Endothelial cell (in vitro differentiated cells): ENCODE data around the gene CCDC194. TPM values are rescaled to one million over a fixed set of nuclear protein-coding genes. Genes with fewer than 3 reads are reported as not detected.

Experiments used
- DNase-seq: peaks from one replicate; pipeline ENCODE4 v3.0.0; 2021; ENCODE audit warnings: low spot score
- H3K27ac Mint-ChIP-seq: one replicate; pipeline ENCODE4 v1.8.0; 2021; ENCODE audit warnings: mixed read lengths, inconsistent platforms; ENCODE audit not compliant: unreplicated experiment
- H3K27me3 Mint-ChIP-seq: one replicate; pipeline ENCODE4 v1.8.0; 2021; ENCODE audit warnings: mild to moderate bottlenecking, moderate library complexity, mixed read lengths, inconsistent platforms; ENCODE audit not compliant: unreplicated experiment
- H3K36me3 Mint-ChIP-seq: one replicate; pipeline ENCODE4 v1.8.0; 2021; ENCODE audit warnings: mild to moderate bottlenecking, low read depth, mixed read lengths, inconsistent platforms; ENCODE audit not compliant: unreplicated experiment
- H3K4me1 Mint-ChIP-seq: one replicate; pipeline ENCODE4 v1.8.0; 2021; ENCODE audit warnings: mild to moderate bottlenecking, mixed read lengths, inconsistent platforms; ENCODE audit not compliant: unreplicated experiment
- H3K4me3 Mint-ChIP-seq: one replicate; pipeline ENCODE4 v1.8.0; 2021; ENCODE audit warnings: mild to moderate bottlenecking, mixed read lengths, inconsistent platforms; ENCODE audit not compliant: unreplicated experiment
- H3K9me3 Mint-ChIP-seq: one replicate; pipeline ENCODE4 v1.8.0; 2021; ENCODE audit warnings: mixed read lengths, inconsistent platforms; ENCODE audit not compliant: unreplicated experiment
- CTCF ChIP-seq: fragments of 200-600 bp; sonication (generic); IDR thresholded peaks from one replicate; pipeline ENCODE4 v1.5.0; 2021; ENCODE audit warnings: antibody characterized with exemption; ENCODE audit not compliant: unreplicated experiment
- total RNA-seq: library from RNA; stranded (reverse); fragmentation: NEBNext Ultra II Directional; extraction: Animal tissue kit (Norgen Biotek cat#: 25700); gene quantifications from one replicate; pipeline ENCODE4 v1.2.1, GENCODE V29; 2021; ENCODE audit not compliant: unreplicated experiment

The CCDC194 gene
- total RNA-seq, 1 donor from 2014 or later: 2.7 TPM

GRCh38 chr19:17435218-17435617 is 41.2 kb upstream of the CCDC194 start:
- DNase-seq: no peak
- H3K9me3 Mint-ChIP-seq: no peaks in the 10 kb centered on the region
- no peak overlapping the region for H3K27ac Mint-ChIP-seq
- H3K36me3 Mint-ChIP-seq: no peaks in the 10 kb centered on the region
- peaks cover 2% of the 10 kb centered on the region for H3K27me3 Mint-ChIP-seq
- no peaks in the 10 kb centered on the region for H3K4me1 Mint-ChIP-seq
- H3K4me3 Mint-ChIP-seq: no peak overlapping the region
- TF ChIP-seq CTCF: no peak

- Mint-ChIP-seq H3K36me3 (peaks cover 3% of the 10 kb centered on the region), H3K27ac (no peak overlapping the region), H3K9me3 (no peaks in the 10 kb centered on the region), H3K4me3 (no peak overlapping the region), H3K4me1 (no peaks in the 10 kb centered on the region), H3K27me3 (peaks cover 2% of the 10 kb centered on the region)
- no peak for TF ChIP-seq CTCF
- DNase-seq: no peak
Measured at GRCh38 chr19:17431417-17431816, 37.4 kb upstream of the CCDC194 start.

GRCh38 chr19:17429641-17430113 is 35.7 kb upstream of the CCDC194 start:
- Mint-ChIP-seq H3K4me1 (no peaks in the 10 kb centered on the region), H3K4me3 (no peak overlapping the region), H3K36me3 (peaks cover 3% of the 10 kb centered on the region), H3K27ac (no peak overlapping the region), H3K27me3 (peaks cover 5% of the 10 kb centered on the region), H3K9me3 (no peaks in the 10 kb centered on the region)
- no peak for TF ChIP-seq CTCF
- no peak for DNase-seq

- peaks cover 11% of the 10 kb centered on the region for H3K36me3 Mint-ChIP-seq
- H3K4me3 Mint-ChIP-seq: no peak overlapping the region
- H3K27me3 Mint-ChIP-seq: peaks cover 9% of the 10 kb centered on the region
- H3K27ac Mint-ChIP-seq: no peak overlapping the region
- H3K9me3 Mint-ChIP-seq: peaks cover 3% of the 10 kb centered on the region
- no peak for TF ChIP-seq CTCF
- DNase-seq: peak; percentile 80
- H3K4me1 Mint-ChIP-seq: peaks cover 4% of the 10 kb centered on the region
Measured at GRCh38 chr19:17424743-17425365, 30.9 kb upstream of the CCDC194 start.

- Mint-ChIP-seq H3K9me3 (peaks cover 3% of the 10 kb centered on the region), H3K27ac (no peak overlapping the region), H3K36me3 (peaks cover 8% of the 10 kb centered on the region), H3K27me3 (peaks cover 9% of the 10 kb centered on the region), H3K4me3 (no peak overlapping the region), H3K4me1 (peaks cover 12% of the 10 kb centered on the region)
- DNase-seq: no peak
- TF ChIP-seq CTCF: no peak
Measured at GRCh38 chr19:17423429-17424208, 29.6 kb upstream of the CCDC194 start.
